IPS-NIHi11 (cell line): ENCODE results near the gene C4orf54.

Source experiments
- DNase-seq: peaks from one replicate; pipeline ENCODE4 v3.0.0; 2012; ENCODE audit warnings: mixed read lengths, low spot score

Gene C4orf54

GRCh38 chr4:99657798-99658197 is at the start of gene C4orf54:
TSS of gene C4orf54 (minus strand) at chr4:99657828. CDS start at chr4:99654648, 3,180 bp downstream.
- DNase-seq = no peak

GRCh38 chr4:99705891-99706290 is 48.3 kb upstream of the C4orf54 start:
- DNase-seq = no peak

DNA sequence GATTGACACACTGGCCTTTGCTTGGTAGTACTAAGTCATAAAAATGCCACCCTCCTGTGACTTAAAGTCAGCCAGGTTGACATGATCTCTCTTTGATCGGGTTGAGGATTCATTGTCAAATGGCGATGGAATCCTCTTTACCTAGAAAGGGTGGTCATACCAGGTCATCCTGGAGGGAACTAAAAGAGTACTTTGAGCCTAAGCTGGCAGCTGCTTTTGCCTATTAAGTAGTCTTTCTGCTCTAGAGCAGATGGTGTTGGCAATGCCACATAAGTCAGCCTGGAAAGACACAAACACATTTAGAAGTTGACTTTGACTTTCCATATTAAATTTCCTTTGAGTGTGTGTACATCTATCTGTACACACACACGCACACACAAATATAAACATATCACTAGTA is 39.2 kb upstream of the C4orf54 start:
- DNase-seq = no peak

DNA sequence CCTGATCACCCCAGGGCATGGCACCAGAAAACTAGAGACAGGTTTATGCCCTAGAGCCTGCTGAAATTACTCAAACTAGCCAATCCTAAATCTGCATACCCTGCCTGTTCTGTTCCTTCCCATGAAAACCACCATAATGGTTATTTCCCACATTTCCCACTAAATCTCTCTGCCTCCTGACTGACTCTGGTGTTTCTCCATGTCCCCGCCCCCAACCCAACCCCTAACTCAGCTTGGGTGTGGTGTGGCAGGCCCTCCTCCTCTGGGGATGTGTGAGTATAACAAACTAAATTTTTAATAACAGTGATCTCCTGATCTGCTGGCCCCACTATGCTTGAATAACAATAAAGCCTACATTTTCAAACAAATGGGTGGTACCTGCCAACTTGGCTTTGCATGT is 35.5 kb upstream of the C4orf54 start:
- no peak for DNase-seq

DNA sequence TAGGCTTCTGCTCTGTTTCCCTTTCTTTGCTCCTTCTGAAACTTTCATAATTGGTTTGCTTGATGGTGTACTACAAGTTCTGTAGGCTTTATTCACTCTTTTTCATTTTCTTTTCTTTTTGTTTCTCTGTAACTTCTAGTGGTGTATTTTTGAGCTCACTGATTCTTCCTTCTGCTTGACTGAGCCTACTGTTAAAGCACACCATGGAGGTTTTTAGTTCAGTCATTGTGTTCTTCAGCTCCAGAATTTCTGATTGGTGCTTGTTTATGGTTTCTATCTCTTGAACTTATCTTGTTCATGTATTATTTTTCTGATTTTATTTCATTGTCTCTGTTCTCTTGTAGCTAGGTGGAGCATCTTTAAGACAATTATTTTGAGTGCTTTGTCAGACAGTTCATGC is 33.4 kb upstream of the C4orf54 start:
- no peak for DNase-seq

DNA sequence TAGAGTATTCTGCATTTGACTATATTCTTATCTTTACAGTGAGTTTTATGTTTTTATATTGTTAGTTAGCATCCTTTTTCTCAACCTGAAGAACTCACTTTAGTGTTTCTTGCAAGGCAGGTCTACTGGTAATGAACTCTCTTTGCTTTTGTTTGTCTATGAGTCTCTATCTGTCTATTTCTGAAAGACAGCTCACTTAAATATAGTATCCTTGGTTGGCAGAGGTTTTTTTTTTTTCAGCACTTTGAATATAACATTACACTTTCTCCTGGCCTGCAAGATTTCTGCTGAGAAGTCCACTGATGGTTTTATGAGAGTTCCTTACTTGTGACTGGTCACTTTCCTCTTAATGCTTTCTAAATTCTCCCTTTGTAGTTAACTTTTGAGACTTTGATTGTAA is 32.8 kb upstream of the C4orf54 start:
- DNase-seq = no peak

DNA sequence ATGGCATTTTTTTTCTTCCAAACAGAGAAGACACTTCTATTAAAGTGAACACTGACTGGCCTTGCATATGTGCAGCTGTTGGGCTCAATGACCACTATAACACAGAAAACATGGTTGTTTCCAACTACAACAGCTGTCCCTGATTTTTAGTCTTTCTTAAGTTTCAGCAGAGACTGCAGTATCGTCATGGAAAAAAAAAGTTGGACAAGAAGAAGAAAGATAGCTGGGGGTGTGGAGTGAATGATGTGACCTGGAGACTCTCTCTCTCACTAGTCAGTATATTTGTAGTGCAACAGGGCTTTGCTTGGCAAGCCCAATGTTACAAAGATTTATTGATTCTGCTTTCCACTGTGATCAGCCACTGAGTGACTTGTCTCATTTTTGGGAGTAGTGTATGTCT is 29.5 kb upstream of the C4orf54 start:
- no peak for DNase-seq

GRCh38 chr4:99685234-99685633 is 27.6 kb upstream of the C4orf54 start:
- DNase-seq = no peak

DNA sequence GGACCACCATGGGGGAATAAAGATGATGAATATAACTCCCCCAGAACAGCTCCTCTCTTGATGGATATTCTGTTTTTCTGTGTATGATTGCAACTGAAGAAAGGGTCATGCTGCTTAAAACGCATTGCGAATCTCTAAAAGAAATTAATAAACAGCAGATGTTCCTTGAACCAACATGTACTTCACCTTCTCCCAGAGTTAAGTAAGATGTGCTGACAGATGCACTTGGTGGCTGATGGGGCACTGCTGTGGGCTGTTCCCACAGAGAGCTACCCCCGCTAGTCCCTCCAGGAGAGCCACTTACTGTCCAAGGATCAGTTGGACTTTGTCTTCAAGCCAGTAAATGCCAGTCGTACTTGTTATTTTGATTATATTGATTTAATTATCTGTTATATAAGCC is 26.3 kb upstream of the C4orf54 start:
- no peak for DNase-seq

GRCh38 chr4:99679976-99680375 is 22.3 kb upstream of the C4orf54 start:
- no peak for DNase-seq

DNA sequence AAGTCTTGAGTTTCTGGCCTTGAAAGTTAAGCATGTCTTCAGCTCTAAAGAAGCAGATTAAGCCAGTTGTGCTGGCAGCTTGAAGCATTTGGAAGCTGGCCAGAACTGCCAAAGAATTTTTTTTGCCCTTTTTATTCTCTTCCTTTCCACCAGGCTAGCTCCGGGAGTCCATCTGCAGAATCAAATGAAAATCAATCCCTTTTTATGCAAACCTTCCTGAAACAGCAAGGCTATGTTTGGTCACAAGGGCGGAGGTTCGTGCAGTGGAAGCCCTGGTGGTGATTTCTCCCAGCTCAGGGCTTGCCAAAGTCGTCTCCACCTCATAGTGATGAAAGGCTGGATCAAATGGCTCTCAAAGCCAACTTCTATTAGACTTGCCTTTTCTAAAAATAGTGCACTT is 21.6 kb upstream of the C4orf54 start:
- peak; percentile 22 for DNase-seq

DNA sequence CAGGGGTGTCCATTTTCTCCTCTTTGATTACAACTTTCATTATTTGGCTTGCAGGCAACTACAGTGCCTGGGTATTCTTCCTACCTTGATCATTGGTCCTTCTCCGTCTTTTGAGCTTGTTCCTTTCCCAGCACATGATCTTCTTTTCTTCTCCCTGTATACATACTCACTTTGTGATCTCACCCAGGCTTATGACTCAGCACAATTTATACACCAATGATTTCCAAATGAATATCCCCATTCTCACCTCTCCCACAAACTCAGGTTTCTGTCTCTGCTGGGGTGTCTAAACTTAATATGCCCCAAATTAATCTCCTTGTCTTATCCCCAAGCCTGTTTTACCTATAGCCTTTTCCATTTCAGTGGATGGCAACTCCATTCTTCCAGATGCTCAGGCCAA is 19.5 kb upstream of the C4orf54 start:
- no peak for DNase-seq

- no peak for DNase-seq
Measured at GRCh38 chr4:99670409-99671073, 12.9 kb upstream of the C4orf54 start.

DNA sequence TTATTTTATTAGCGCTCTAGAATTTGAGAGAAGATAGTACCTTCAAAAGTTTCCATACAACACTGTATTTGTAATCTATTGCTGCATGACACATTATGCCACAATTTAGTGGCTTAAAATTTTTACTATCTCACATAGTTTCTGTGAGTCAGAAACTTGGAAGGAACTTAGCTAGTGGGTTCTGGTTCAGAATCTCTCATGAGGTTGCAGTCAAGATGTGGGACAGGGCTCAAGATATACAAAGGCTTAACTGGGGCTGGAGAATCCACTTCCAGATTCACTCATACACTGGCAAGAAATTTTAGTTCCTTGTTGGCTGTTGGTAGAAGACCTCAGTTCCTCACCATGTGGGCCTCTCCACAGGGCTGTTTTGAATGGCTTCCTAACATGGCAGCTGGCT is 11.5 kb upstream of the C4orf54 start:
- no peak for DNase-seq

DNA sequence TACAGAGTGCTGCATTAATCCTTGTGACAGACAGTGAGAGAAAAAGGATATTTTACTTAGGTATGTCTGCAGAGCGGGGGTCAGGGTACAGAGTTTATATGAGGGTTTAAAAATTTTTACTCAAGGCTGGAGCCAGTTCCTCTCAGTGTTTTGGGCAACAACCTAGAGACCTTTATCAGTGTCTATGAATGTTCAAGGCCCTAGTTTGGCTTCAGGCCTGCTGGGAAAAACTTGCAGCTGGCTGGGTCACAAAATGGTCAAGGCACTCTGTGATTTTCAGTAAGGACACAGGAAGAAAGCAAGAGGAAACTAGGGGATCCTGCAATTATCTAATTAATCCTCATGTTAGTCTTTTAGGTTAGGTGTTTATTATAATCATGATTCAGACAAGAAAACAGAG is 10.8 kb upstream of the C4orf54 start:
- DNase-seq = no peak

DNA sequence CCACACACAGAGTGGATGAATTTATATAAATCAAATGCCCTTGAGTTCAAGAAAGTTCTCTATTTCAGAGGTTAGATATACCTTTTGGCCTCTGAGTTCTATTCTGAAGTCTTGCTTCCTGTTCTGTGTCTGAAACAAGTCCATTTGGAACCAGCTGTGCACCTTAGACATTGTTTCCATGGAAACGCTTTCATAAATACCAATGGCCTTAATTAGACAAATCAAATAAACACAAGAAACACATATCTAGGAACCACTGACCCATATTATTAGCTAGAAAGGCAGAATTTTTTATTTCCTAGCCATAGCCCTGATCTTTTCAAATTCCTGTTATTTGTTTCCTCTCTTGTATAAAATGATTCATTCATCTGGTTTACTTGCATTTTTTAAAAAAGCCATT is 8.4 kb upstream of the C4orf54 start:
- DNase-seq = no peak

DNA sequence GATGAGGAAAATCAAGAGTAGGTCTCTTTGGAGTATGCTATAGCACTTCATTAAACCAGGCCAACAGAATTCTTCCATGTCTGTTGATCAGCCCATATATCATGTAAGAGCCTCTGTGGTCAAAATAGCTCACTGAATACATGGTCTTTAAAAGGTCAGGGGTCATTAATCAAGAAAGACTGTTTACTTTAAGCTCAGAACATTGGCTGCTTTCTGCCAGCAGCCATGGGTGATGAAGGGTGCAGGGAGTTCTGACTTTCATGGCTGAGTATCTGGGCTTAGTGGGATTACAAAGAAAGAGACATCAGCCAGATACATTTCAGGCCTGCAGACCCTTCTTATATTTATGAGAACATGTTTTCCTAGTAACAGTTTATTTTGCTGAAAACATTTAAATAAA is 7.1 kb upstream of the C4orf54 start:
- DNase-seq = no peak

- no peak for DNase-seq
Measured at GRCh38 chr4:99661907-99662306, 4.3 kb upstream of the C4orf54 start.

DNA sequence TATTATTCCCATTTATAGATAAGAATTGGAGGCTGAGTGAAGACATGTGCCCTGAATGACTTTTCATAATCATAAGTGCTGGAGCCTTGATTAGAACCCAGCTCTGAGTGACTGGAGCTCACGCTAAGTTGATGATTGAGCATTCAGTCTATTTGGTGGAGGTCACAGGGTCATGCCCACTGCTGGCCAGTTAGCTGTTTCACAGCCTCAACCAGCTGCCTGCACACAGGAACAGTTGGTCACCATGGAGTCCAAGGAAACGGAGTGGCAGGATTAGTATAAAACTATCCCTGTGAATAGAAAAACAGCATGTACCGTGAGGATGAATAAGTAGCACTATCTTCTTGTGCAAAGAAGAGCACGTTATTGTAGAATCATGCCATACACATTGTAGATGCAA is 1.0 kb upstream of the C4orf54 start:
- no peak for DNase-seq

- no peak for DNase-seq
Measured at GRCh38 chr4:99655308-99656081, 2.1 kb downstream of the C4orf54 start.

GRCh38 chr4:99654361-99654761 is 3.3 kb downstream of the C4orf54 start:
- no peak for DNase-seq

DNA sequence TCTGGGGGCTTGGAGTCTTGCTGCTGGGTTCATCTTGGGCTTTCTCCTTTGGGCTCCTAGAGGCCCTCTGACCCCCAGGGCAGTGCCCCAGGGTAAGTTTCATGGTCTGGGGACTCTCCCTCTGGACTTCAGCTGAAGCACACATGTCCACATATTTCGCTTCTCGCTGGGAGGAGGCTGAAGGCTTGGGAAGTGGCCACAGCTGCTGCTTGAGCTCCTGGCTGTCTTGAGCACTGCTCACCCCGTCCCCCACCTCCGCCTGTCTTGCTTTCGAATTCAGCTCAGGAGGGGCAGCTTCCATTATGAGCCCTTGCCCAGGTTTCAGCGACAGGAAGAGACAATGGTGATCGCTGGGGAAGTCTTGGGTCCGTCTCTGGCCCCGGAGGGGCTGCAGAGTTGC is 3.7 kb downstream of the C4orf54 start:
- no peak for DNase-seq

DNA sequence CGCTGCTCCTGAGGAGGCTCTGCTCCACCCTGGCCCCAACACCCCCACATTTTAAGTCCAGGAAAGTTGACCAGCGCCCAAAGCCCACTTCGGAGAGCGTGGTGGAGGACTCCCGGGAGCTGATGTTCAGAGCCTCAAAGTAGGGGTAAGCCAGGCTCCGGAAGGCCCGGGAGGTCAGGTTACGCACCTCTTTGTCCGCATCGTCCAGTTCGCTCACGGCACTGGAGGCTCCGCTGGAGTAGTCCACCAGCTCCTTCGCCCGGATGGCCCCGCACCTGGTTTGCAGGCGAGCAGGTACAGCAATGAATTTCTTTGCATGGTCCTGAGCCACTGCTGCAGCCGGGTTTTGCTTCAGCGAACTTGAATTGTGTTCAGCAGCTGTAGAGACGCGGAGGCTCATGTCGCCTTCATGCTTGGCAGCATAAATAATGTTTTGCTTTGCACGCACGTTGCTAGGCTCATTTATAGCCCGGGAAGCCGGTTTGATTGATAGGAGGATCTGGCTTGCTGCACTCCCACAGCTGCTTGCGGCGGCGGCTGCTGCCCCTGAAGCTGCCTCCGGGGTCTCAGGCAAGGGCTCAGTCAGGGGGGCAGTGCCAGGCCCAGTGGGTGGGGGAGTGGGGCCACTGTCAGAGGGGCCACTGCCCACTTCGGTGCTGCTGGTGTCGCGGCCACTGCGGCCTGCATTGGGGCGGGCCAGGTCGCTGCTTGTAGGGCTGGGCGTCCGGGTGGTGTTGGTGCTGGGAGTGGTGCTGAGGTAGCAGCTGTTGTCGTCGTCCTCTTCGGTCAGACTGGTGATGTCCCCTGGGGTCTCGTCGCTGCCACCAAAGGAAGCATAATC is 4.8 kb downstream of the C4orf54 start:
- DNase-seq = no peak
